Spleen (tissue), 11 donors: ENCODE results near the gene MESD. TPM values are rescaled to one million over a fixed set of nuclear protein-coding genes. Genes with fewer than 3 reads are reported as not detected.

Experiments used
- DNase-seq: peaks from one replicate; pipeline ENCODE4 v3.0.0-alpha.2; 2020
- H3K27ac ChIP-seq, 8 donors: fragments of 200-600 bp; sonication (generic) in 7 of 8; 1 replicate in 4 of 8; 2 replicates in 4 of 8; pipeline versions ENCODE4 v1.5.0 to v1.8.0; 2016 to 2021; ENCODE audit warnings: inconsistent platforms in 4 of 8, mild to moderate bottlenecking in 4 of 8, moderate library complexity in 1 of 8
- H3K27me3 ChIP-seq, 7 donors: fragments of 200-600 bp; sonication (generic) in 6 of 7; replicated peaks in 1 of 7; 1 replicate in 4 of 7; 2 replicates in 3 of 7; pipeline versions ENCODE4 v1.5.0 to v1.8.0; 2016 to 2021; ENCODE audit warnings: inconsistent platforms in 3 of 7, mild to moderate bottlenecking in 1 of 7
- H3K36me3 ChIP-seq, 6 donors: fragments of 200-600 bp; sonication (generic) in 5 of 6; 1 replicate in 4 of 6; 2 replicates in 2 of 6; pipeline versions ENCODE4 v1.5.0 to v1.8.0; 2016 to 2021; ENCODE audit warnings: inconsistent platforms in 2 of 6
- H3K4me1 ChIP-seq, 6 donors: fragments of 200-600 bp; sonication (generic) in 5 of 6; 1 replicate in 3 of 6; 2 replicates in 3 of 6; pipeline versions ENCODE4 v1.5.0 to v1.8.0; 2016 to 2021; ENCODE audit warnings: inconsistent platforms in 3 of 6
- H3K4me3 ChIP-seq, 8 donors: fragments of 200-600 bp; sonication (generic) in 7 of 8; 1 replicate in 4 of 8; 2 replicates in 4 of 8; pipeline versions ENCODE4 v1.5.0 to v1.8.0; 2016 to 2021; ENCODE audit warnings: inconsistent platforms in 4 of 8, mild to moderate bottlenecking in 4 of 8, moderate library complexity in 2 of 8
- H3K9me3 ChIP-seq, 8 donors: fragments of 200-600 bp; sonication (generic) in 7 of 8; 1 replicate in 4 of 8; 2 replicates in 4 of 8; pipeline versions ENCODE4 v1.5.0 to v1.8.0; 2016 to 2021; ENCODE audit warnings: inconsistent platforms in 4 of 8
- CTCF ChIP-seq, 11 experiments: fragments of 200-600 bp in 7 of 11; fragments of 450-650 bp in 4 of 11; sonication (generic) in 4 of 11; IDR thresholded peaks in 8 of 11; conservative IDR thresholded peaks in 3 of 11; 1 replicate in 7 of 11; 2 replicates in 4 of 11; pipeline versions ENCODE4 v1.4.0 to v1.8.0; 2016 to 2021; ENCODE audit warnings: antibody characterized with exemption in 11 of 11, inconsistent platforms in 4 of 11, mild to moderate bottlenecking in 1 of 11
- POLR2A ChIP-seq, 3 donors: fragments of 450-650 bp; IDR thresholded peaks; one replicate each; pipeline ENCODE4 v1.5.1; 2017; ENCODE audit warnings: antibody characterized with exemption in 3 of 3, mild to moderate bottlenecking in 1 of 3
- POLR2AphosphoS5 ChIP-seq, 3 donors: sonication (generic); formaldehyde crosslinking; IDR thresholded peaks; one replicate each; pipeline ENCODE4 v1.5.1; 2017; ENCODE audit warnings: antibody characterized with exemption in 3 of 3
- WGBS, 5 donors: extraction: QIAGEN DNeasy Blood & Tissue Kit in 3 of 5; methylation state at CpG; one replicate each; pipeline versions ENCODE4 v1.1.5 to v1.1.7; 2013 to 2018; 5-methylcytosine and 5-hydroxymethylcytosine counted together
- intact Hi-C: fragments of 100-400 bp; cut with DNase I; formaldehyde crosslinking; loops from one replicate; pipeline ENCODE4 v1.15.0; 2023; ENCODE audit warnings: low total_unique reads
- polyA plus RNA-seq, 3 donors: library from polyadenylated mRNA; stranded (reverse); fragments of 200-250 nt; gene quantifications; one replicate each; pipeline ENCODE4 v1.2.1, GENCODE V29; 2013
- total RNA-seq, 7 donors: library from RNA; depleted of rRNA in 3 of 7; stranded (reverse); fragments of >200 nt in 3 of 7; fragmentation: NEBNext Ultra II Directional in 4 of 7; extraction: Animal tissue kit (Norgen Biotek cat#: 25700) in 4 of 7; gene quantifications; one replicate each; pipeline versions ENCODE4 v1.1.0 to v1.2.1, GENCODE V29; 2016 to 2021
- donor health status: healthy with polysubstance abuse.
- donor health status: DM: no; HTN: no; CAD: no; lungs with moderate emphysema.
- donor health status: DM: no; HTN: no; CAD: no.
- donor health status: Bipolar disorder and iron deficiency.
- donor health status: healthy.
- donor health status: DM: no; HTN: no; CAD: no.
- donor health status: DM: yes; HTN: yes; CAD: no.

MESD gene
- total and polyA plus RNA-seq, 10 donors = 8.5 to 39.8 (median 27.5) TPM

GRCh38 chr15:80931721-80932512, 57.7 kb downstream of the MESD start:
- no peaks in the 10 kb centered on the region for H3K27me3 ChIP-seq
- no peaks in the 10 kb centered on the region for H3K4me1 ChIP-seq
- no peaks in the 10 kb centered on the region for H3K9me3 ChIP-seq
- H3K4me3 ChIP-seq = no peak overlapping the region
- intact Hi-C loops = no loop called here
- peaks cover 0 to 18% (median 4%) of the 10 kb centered on the region in 6 donors for H3K36me3 ChIP-seq
- DNase-seq = peak; percentile 46
- TF ChIP-seq CTCF (IDR thresholded peaks at IDR 0.05 in 8 of 11, conservative IDR thresholded peaks at IDR 0.05 in 3 of 11) (no peak), POLR2A (IDR thresholded peaks at IDR 0.05) (no peak), POLR2AphosphoS5 (IDR thresholded peaks at IDR 0.05) (no peak)
- WGBS, 5 donors = 94 to 97% (median 96%) methylated on average over 18 to 20 of the region's 20 CpGs
- H3K27ac ChIP-seq = no peak overlapping the region

GRCh38 chr15:80931191-80931590, 58.4 kb downstream of the MESD start:
- Histone ChIP-seq H3K36me3 (peaks cover 0 to 11% (median 2%) of the 10 kb centered on the region in 6 donors), H3K9me3 (no peaks in the 10 kb centered on the region), H3K4me3 (no peak overlapping the region), H3K27me3 (no peaks in the 10 kb centered on the region), H3K4me1 (no peaks in the 10 kb centered on the region), H3K27ac (no peak overlapping the region)
- DNase-seq = no peak
- intact Hi-C loops = no loop called here
- WGBS, 5 donors = 91 to 100% (median 98%) methylated on average over 2 of the region's 2 CpGs
- TF ChIP-seq POLR2A (IDR thresholded peaks at IDR 0.05) (no peak), POLR2AphosphoS5 (IDR thresholded peaks at IDR 0.05) (no peak)

DNA sequence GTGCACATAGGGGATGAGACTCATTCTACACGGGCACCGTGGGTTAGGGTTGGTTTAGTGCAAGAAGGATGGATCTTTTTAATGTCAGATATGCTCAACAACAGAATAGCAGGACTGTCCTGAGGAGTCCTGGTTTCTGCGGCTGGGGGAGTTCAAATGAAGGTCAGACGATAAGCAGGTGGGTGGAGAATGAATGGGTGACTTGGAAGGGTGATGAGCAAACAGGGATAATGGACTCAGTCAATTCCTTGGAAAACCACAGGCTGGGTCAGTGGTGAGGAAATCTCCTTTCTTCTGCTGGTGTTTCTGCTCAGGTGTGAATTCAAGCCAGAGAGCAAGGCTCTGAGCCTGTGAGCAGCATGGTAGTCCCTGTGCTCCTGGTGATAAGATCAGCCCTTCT, 59.9 kb downstream of the MESD start:
- no peaks in the 10 kb centered on the region for H3K9me3 ChIP-seq
- DNase-seq = peak; percentile 14
- intact Hi-C loops = no loop called here
- peaks cover 0 to 14% (median 0%) of the 10 kb centered on the region in 6 donors for H3K36me3 ChIP-seq
- H3K4me3 ChIP-seq = no peak overlapping the region
- H3K4me1 ChIP-seq = no peaks in the 10 kb centered on the region
- 90 to 96% (median 93%) methylated on average over 4 of the region's 4 CpGs for WGBS, 5 donors
- TF ChIP-seq CTCF (IDR thresholded peaks at IDR 0.05 in 8 of 11, conservative IDR thresholded peaks at IDR 0.05 in 3 of 11) = no peak
- H3K27ac ChIP-seq = no peak overlapping the region
- no peaks in the 10 kb centered on the region for H3K27me3 ChIP-seq

GRCh38 chr15:80929225-80929624, 60.4 kb downstream of the MESD start:
- DNase-seq = peak; percentile 2
- no peaks in the 10 kb centered on the region for H3K27me3 ChIP-seq
- no peak overlapping the region for H3K4me3 ChIP-seq
- no peaks in the 10 kb centered on the region for H3K9me3 ChIP-seq
- peaks cover 0 to 14% (median 0%) of the 10 kb centered on the region in 6 donors for H3K36me3 ChIP-seq
- TF ChIP-seq POLR2A (IDR thresholded peaks at IDR 0.05) (no peak), CTCF (IDR thresholded peaks at IDR 0.05 in 8 of 11, conservative IDR thresholded peaks at IDR 0.05 in 3 of 11) (no peak), POLR2AphosphoS5 (IDR thresholded peaks at IDR 0.05) (no peak)
- intact Hi-C loops = no loop called here
- 94 to 98% (median 95%) methylated on average over 4 of the region's 4 CpGs for WGBS, 5 donors
- no peak overlapping the region for H3K27ac ChIP-seq
- no peaks in the 10 kb centered on the region for H3K4me1 ChIP-seq
